WTC11 (cell line): ENCODE measurements around the gene PHLPP1.

Experiments used
- CREB1 ChIP-seq: sonication (generic); formaldehyde crosslinking; IDR thresholded peaks from 2 replicates; pipeline ENCODE4 v1.8.0; 2023; ENCODE audit warnings: mild to moderate bottlenecking, missing genetic modification reagents
- CTCF ChIP-seq: fragments of 200-600 bp; IDR thresholded peaks from 2 replicates; pipeline ENCODE4 v1.8.0; 2022; ENCODE audit warnings: antibody characterized with exemption
- ESRRA ChIP-seq: sonication (generic); formaldehyde crosslinking; IDR thresholded peaks from 2 replicates; pipeline ENCODE4 v1.8.1; 2022; ENCODE audit warnings: mild to moderate bottlenecking, missing genetic modification reagents, borderline replicate concordance
- MAX ChIP-seq: sonication (generic); formaldehyde crosslinking; IDR thresholded peaks from 2 replicates; pipeline ENCODE4 v1.8.0; 2022; ENCODE audit warnings: mild to moderate bottlenecking, missing genetic modification reagents
- MLX ChIP-seq: sonication (generic); formaldehyde crosslinking; IDR thresholded peaks from 2 replicates; pipeline ENCODE4 v1.8.1; 2023; ENCODE audit warnings: mild to moderate bottlenecking, missing genetic modification reagents, moderate library complexity
- TCF7 ChIP-seq: sonication (generic); formaldehyde crosslinking; IDR thresholded peaks from 2 replicates; pipeline ENCODE4 v1.8.0; 2022; ENCODE audit warnings: mild to moderate bottlenecking, low read depth, missing genetic modification reagents, moderate library complexity
- TEAD4 ChIP-seq: sonication (generic); formaldehyde crosslinking; IDR thresholded peaks from 2 replicates; pipeline ENCODE4 v1.8.0; 2022; ENCODE audit warnings: mild to moderate bottlenecking, missing genetic modification reagents
- USF2 ChIP-seq: sonication (generic); formaldehyde crosslinking; IDR thresholded peaks from 2 replicates; pipeline ENCODE4 v1.8.1; 2023; ENCODE audit warnings: mild to moderate bottlenecking, missing genetic modification reagents, moderate library complexity
- ZNF232 ChIP-seq: sonication (generic); formaldehyde crosslinking; IDR thresholded peaks from 2 replicates; pipeline ENCODE4 v1.8.0; 2022; ENCODE audit warnings: mild to moderate bottlenecking, missing genetic modification reagents

- no peak for TF ChIP-seq ESRRA (CRISPR knock-in tag)
- TF ChIP-seq CTCF, result no peak
- no peak for TF ChIP-seq ZNF232 (CRISPR knock-in tag)
- TF ChIP-seq TCF7, result no peak
- TF ChIP-seq CREB1, result no peak
- no peak for TF ChIP-seq MAX (CRISPR knock-in tag)
- no peak for TF ChIP-seq USF2
- TF ChIP-seq MLX (CRISPR knock-in tag), result no peak
- TF ChIP-seq TEAD4, result no peak
Measured at GRCh38 chr18:62997076-62997475, 281.7 kb downstream of the PHLPP1 start.
